Hematopoietic multipotent progenitor cell treated with erythropoietin and hydrocortisone succinate and interleukin-3 and kit ligand, for 15 days (in vitro differentiated cells): ENCODE data around the gene PLD4.

Source experiments
- DNase-seq: peaks from one replicate; pipeline ENCODE4 v3.0.0-alpha.2; 2015; ENCODE audit warnings: low spot score

Gene PLD4

DNA sequence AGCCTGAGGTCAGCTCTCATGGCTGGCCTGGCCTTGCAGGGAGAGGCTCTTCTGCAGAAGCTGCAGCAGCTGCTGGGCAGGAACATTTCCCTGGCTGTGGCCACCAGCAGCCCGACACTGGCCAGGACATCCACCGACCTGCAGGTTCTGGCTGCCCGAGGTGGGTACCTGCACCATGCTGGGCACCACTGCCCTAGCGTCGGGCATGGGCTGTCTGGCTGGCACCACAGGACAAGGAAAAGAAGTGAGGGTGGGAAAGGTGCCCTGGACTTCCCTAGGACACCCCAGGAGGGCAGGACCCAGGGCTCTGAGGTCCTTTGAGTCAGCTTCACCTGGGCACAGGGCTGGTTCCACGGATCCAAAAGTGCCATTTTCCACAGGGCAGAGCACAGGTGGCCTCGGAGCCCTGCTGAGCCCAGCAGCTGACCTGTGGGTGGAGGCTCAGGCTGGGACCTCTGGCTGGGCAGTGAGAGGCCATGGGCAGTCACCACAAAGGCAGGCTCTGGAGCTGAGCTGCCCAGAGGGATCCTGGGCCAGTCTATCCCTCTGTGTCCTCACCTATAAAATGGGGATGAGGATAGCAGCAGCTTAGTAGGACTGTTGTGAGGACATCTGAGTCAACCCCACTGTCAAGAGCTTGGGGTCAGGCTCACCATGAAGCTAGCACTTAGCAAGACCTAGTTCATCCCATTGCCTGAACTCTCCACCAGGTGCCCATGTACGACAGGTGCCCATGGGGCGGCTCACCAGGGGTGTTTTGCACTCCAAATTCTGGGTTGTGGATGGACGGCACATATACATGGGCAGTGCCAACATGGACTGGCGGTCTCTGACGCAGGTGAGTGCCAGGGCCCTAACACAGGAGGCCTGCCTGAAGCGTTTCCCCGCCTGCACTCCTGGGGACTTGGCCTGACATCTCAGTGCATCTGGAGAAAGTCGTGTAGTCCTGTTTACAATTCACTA lies 4.9 kb downstream of the PLD4 start:
- DNase-seq, result no peak

DNA sequence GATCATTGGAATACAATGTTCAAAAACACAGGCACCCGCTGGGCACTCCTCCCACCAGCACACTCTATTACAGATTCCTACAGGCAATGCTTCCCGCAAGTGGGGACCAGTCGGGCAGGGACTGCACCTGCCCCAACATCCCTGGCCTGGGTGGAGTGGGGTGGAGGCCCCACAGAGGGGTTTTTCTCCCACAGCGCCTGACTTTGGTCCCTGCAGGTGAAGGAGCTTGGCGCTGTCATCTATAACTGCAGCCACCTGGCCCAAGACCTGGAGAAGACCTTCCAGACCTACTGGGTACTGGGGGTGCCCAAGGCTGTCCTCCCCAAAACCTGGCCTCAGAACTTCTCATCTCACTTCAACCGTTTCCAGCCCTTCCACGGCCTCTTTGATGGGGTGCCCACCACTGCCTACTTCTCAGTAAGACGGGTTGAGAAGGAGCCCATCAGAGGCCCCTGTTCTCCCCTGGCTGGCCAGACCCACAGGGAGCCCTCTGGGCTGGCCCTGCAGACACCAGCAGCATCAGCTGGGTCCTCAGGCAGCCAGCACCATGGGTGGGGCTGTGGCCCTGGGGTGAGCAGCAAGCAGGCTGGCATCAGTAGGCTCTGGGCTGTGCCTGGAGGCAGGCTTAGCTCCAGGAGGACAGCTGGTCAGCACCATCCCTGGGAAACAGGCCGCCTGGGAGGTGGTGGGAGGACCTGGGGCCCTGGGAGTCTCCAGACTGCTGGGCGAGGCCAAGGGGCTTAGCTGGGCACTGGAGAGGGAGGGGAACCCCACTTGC lies 6.0 kb downstream of the PLD4 start:
- DNase-seq, result no peak

DNA sequence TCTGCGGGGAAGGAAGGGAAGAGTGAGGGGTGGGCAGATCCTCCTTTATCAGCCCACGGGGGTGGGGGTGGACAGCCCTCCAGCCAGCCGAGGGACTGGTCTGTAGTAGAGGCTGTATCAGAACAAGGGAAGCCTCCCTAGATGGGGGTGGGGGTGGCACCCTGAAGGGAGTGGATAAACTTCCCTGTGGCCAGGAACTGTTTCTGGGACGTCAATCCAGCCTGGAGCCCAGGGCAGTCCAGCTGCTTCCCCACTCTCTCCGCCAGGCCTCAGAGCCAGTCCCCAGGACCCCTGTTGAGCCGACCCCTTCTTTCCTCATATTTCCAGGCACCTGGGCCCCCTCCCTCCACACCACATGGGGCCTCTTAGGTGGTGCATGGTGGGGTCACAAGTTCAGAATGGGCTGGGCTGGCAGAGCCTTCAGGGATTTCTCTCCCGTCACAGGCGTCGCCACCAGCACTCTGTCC lies 6.7 kb downstream of the PLD4 start:
- no peak for DNase-seq

DNA sequence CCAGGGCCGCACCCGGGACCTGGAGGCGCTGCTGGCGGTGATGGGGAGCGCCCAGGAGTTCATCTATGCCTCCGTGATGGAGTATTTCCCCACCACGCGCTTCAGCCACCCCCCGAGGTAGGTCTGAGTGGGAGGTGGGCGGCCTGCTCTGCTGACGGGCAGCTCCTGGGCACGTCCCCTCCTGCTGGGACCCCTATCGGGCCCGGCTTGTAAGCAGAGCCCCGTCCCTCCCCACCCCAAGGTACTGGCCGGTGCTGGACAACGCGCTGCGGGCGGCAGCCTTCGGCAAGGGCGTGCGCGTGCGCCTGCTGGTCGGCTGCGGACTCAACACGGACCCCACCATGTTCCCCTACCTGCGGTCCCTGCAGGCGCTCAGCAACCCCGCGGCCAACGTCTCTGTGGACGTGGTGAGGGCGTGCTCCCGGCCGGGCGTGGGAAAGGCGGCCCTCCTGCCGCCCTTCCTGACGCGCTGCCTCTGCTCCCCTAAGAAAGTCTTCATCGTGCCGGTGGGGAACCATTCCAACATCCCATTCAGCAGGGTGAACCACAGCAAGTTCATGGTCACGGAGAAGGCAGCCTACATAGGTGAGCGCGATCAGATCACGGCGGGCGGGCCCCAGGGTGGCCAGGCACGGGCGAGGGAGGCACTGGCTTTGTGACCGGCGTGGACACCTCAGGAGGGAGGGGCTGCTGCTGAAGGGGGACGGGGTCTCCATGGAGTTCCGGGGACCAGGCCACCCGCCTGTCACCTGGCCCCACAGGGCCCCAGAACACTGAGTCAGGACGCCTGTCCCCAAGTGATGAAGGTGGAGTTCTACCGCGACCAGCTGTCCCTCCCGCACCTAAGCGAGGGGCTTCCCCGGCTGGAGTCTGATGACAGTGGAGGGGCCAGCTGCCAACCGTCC lies 7.3 kb downstream of the PLD4 start:
- no peak for DNase-seq

DNA sequence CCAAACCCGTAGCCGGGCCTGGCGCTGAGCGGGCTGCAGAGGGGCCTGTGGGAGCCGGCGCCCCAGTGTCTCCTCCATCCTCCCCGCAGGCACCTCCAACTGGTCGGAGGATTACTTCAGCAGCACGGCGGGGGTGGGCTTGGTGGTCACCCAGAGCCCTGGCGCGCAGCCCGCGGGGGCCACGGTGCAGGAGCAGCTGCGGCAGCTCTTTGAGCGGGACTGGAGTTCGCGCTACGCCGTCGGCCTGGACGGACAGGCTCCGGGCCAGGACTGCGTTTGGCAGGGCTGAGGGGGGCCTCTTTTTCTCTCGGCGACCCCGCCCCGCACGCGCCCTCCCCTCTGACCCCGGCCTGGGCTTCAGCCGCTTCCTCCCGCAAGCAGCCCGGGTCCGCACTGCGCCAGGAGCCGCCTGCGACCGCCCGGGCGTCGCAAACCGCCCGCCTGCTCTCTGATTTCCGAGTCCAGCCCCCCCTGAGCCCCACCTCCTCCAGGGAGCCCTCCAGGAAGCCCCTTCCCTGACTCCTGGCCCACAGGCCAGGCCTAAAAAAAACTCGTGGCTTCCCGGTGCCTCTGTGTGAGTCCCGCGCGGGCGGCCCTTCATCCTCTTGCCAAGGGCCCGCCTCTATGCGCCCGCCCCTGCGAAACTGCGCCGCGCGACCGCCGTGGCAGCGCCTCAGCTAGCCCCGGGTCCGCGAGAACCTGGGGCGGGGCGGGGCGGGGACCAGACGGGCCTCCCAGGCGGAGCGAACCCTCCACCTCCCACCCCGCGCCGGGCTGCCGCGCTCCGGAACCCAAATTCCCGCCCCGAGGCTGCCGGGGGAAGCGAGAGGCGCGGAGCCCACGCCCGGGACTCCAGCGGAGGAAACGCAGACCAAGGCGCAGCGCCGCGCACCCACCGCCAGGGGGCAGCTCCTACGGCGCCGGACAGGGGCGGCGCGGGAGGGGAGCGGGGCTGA lies 8.3 kb downstream of the PLD4 start:
- peak; percentile 49 for DNase-seq

DNA sequence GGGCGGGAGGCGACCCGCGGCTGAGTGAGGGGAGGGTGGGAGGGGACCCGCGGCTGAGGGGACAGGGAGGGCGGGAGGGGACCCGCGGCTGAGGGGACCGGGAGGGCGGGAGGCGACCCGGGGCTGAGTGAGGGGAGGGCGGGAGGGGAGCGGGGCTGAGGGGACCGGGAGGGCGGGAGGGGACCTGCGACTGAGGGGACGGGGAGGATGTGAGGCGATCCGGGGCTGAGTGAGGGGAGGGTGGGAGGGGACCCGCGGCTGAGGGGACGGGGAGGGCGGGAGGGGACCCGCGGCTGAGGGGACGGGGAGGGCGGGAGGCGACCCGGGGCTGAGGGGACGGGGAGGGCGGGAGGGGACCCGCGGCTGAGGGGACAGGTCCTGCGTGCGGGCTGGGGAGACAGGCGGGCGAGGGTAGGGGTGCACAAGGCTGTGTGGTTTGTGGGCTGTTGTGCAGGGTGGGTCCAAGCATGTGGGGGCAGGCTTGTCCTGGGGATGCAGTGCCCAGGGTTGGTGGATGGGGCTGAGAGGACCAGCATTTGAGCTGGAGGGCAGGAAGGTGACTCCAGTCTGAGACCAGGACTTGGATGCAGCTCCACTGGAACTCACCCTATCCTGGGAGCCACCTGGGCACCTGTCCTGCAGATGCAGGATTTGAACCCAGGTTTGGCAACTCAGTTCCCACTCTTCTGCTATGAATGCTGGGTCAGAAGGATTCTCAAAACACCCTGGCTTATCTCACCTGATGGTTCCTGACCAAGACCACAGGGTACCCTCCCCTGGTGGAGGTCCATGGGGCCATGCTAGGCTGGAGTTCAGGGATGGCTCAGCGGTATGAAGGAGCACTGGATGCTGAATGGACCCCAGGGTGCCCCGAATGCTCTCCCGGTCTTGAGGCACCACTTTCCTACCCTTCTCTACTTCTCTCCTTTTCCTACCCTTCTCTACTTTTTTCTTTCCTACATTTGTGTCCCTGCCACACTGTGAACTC lies 9.4 kb downstream of the PLD4 start:
- no peak for DNase-seq

DNA sequence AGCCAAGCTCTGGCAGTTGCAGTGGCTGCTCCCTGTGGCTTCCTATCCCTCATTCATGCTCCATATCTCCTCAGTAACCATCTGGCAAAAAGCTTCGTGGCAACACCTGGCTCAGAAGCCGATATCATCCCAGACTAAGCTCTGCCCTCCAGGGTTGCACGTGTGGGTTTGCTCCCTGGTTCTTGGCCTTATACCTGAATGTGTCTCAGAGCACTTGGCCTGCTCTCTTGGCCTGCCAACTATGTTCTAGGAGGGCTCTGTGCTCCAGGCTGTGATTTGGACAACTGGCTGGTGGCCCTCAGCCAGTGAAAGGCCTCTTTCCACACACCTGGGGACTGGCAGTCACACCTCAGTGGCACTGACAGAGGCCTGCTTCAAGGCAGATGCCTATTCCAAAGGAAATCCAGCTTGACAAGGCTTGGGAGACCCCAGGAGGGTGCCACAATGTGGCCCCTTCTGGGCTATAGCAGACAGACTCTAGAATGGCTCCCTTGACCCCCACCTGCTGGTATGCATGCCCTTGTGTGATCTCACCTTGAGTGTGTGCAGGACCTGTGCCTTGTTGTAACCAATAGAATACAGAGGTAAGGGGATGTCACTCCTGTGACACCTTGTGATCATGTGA lies 10.5 kb downstream of the PLD4 start:
- no peak for DNase-seq

DNA sequence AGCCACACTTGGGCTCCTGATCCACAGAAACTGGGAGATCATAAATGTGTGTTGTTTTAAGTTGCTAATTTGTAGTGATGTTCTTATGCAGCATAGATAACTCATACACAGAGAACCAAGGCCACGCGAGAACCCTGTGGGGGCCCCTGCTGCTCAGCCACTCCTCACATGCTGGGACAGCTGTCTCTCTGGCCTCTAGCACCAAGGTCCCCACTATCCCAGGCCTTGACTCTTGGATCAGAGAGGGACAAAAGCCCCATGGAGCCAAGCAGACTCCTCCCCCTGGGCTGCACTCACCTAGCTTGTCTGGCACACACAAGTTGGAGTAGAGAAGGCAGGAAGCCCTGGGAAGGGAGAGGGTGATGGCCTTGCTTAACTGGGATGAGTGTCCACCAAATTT lies 11.3 kb downstream of the PLD4 start:
- DNase-seq, result no peak

DNA sequence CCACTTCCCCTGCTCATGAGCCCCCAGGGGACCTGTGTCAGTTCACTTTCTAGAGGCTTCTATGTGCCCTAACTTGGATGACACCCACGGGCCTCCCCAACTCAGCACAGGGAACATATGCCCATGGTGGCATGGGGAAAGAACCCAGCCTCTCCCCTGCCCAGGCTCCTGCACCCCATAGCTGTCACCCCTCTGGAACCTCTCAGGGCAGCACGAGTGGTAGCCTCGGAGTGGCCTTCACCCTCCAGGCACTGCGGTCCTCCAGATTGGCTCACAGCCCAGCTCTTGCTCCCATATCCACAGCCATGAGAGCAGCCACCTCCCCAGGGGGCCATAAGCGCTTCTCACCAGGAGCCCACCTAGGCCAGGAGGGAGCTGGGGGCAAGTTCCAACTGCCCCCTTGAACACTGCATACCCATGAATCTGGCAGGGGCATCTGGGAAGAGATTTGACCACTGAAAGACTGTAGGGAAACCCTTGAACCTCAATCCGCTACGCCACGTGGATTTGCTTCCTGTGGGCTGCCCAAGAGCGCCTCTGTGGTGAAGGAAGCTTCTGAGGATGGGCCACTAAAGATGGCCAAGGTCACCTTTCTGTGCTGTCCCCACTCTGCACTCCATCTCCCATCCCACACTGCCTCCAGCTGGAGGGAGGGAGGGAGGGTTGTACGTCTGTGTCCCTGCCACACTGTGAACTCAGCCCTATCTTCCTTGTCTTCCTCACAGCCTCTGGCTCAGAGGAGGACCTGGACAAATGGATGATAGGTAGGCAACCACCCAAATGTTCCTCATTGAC lies 11.9 kb downstream of the PLD4 start:
- no peak for DNase-seq

DNA sequence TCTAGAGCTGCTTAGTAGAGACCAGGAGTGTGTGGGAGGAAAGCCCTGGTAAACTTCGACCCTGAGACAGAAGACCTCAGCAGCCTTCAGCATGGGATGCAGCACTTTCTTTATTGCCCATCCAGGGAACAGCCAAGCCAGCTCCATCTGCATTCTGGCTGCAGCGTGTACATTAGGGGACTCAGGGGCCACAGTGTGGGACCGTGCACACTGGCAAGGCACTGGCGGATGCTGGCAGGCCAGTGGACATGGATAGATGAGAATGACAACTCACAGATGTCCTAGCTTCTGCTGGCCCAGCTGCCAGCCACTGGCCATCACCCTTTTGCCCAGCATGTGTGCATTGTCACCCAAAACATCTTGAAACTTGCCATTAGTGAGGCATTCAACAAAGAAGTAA lies 12.5 kb downstream of the PLD4 start:
- DNase-seq, result no peak

DNA sequence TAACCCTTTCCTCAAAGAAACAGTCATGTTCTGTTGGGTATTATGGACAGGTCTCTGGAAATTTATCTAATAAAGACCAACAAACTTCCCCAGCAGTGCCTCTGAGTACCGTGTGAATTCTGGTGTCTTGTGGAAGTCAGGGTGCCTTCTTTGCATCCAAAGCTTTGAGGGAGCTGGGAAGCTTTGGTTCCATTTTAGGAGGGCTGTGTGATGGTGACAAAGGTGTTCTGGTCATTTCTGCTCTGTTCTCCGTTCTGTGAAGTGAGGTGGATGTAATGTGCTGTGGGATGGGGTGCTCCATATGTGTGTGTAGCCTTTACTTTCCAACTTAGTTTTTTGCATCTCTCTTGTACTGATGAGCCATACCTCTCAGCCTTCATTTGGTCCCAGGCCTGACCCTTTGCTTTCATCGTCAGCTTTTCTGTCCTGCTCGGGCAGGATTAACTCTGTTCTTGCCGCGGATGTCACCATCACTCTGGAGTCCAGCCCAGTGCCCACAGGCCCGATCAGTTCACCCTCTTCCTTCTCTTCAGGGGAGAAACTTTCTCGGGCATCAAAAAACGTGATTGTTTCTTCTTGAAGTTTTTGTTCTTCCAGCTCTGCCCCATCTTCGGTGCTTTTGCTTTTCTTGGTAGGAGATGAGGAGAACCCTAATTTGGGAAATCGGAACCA lies 13.2 kb downstream of the PLD4 start:
- no peak for DNase-seq

DNA sequence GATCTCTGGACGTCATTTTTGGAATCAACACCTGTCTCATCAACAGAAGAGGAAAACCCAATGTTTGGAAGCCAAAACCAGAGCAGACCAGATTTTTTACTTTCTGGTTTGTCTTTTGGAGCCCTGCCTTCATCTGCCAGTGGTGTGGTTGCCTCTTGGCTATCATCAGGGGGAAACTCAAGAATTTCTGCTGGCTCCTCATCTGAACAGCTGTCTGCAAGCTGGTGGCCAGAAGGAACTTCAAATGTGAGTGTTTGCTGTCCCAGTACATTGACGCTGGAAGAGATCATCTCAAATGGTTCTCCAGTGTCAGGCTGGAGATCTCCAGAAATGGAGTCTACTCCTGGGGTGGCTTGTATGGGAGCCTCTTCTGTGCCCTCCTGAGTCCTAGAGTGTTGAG lies 13.8 kb downstream of the PLD4 start:
- no peak for DNase-seq

DNA sequence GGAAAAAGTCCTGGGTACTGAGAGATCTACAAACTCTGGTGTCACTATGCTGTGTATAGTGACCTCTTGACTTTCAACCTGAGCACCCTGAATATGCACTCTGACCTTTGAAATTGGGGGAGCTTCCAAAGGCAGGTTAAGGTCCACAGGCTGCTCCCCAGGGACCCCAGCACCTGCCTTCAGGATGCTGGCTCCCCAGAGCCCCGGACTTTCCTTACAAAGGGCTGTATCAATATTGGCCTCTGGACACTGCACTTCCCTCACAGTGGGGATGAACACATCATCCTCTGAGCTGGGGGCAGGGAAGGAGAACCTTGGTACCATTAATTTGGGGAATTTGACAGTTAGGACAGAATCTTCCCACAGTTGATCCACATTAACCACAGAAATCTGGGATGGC lies 14.3 kb downstream of the PLD4 start:
- DNase-seq, result no peak

DNA sequence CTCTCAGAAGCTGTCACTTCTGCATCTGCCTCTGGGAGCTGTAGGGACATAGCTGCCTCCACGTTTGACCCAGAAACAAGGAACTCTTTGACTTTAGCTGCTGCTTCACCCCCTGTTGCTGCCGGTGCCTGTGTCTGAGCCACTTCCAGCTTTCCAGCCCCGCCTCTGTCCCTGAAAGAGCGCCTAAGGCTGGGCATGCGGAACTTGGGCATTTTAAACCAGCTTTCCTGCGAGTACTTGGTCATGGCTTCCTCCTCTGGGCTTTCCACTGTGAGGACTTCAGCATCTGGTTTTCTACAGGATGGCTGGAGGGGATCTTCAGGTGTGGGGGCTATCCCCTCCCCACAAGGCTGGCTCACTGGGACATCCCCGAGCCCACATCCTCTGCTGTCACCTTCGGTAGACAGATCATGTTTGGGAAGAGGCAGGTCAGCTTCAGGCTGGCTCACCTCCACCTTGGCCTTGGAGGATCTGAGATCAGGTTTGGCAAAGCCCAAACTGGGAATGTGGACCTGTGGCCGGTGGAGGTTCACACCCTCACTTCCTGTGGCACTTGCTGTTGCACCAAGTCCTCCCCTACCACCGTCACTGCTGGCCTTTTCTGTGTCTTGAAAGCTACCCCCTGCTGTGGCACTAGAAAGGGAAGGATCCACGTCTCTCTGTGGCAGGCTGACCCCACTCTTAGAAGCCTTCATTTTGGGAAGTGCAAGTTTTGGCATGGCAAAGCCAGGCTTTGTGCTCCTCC lies 15.2 kb downstream of the PLD4 start:
- DNase-seq, result no peak

DNA sequence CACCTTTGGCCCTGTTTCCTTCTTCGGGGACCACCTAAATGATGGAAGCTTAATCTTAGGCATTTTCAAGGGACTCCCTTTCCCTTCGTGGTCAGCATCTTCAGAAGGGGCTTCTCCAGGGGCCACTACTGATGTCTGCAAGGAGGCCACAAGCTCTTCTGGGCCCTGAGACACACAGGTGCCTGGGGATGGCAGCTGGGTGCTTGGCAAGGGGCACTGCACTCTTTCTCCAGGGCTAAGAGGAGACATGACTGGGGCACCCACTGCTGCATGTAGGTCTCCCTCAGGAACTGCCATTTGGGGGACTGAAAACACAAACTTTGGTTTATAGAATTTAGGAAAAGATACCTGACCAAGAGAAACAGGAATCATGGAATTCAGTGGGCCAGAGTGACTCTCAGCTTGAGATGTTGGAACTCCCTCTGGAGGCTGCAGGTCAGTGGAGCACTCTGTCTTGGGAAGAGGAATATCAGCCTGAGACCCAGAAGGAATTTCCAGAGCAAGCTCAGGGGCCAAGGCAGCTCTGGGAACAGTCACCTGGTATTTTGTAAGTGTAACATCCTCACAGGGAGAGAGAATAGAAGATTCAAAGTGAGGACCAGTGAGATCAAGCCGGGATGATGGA lies 16.0 kb downstream of the PLD4 start:
- DNase-seq, result no peak

DNA sequence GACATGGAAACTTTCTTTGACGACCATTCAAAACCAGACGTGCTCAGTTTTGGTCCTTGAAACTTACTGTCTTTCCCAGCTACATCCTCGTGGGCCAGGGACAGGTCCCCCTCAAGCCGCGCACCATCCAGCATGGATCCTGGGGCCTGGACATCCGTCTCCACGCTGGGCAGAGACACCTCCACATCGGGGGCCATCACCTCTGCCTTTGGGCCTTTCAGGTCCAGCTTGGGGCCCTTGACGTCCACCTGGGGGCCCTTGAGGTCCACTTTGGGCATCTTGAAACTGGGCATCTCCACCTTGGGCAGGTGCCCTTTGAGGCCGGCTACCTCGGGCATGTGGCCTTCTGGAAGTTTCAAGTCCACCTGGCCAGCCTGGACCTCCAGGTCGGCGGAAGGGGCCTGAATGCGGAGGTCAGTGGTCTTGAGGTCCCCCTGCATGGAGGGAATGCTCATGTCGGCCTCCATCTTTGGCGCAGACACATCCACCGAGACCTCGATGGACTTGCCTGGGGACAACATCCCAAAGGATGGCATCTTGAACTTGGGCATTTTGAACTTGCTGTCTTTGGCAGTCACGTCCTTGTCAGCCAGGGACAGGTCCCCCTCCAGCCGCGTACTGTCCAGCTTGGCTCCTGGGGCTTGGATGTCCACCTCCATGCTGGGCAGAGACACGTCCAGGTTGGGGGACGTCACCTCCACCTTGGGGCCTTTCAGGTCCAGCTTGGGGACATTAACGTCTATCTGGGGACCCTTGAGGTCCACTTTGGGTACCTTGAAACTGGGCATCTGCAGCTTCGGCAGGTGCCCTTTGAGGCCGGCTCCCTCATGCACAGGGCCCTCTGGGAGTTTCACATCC lies 17.1 kb downstream of the PLD4 start:
- no peak for DNase-seq
